ENCODE results near the gene MBD5. TPM values are rescaled to one million over a fixed set of nuclear protein-coding genes. Genes with fewer than 3 reads are reported as not detected.

MBD5 gene
- total RNA-seq, 1 experiment from 2014 or later: 8.5 TPM

DNA sequence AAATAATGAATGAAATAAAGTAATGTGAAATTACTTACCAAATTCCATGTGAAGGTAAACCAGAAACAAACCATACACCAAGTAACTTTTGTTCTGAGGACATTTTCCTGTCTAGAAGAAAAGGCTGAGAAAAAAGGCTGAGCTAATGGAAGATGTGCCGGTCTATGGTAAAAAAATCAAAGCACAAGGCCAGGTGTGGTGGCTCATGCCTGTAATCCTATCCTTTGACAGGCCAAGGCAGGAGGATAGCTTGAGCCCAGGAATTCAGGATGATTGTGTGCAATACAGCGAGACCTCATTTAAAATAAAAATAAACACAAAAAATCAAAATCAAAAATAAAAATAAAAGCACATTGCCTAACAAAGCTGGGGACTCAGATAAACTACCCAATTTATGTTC is 7.0 kb upstream of the MBD5 start:
- intact Hi-C loops (cut with micrococcal nuclease): no loop called here
- no peak overlapping the region for H3K27ac ChIP-seq (ENCODE audit: low read length)
- peaks cover 100% of the 10 kb centered on the region for H3K79me2 ChIP-seq (ENCODE audit: low read length)
- no peak overlapping the region for H2AFZ ChIP-seq (ENCODE audit: low read length)
- TF ChIP-seq, protein P1, sequence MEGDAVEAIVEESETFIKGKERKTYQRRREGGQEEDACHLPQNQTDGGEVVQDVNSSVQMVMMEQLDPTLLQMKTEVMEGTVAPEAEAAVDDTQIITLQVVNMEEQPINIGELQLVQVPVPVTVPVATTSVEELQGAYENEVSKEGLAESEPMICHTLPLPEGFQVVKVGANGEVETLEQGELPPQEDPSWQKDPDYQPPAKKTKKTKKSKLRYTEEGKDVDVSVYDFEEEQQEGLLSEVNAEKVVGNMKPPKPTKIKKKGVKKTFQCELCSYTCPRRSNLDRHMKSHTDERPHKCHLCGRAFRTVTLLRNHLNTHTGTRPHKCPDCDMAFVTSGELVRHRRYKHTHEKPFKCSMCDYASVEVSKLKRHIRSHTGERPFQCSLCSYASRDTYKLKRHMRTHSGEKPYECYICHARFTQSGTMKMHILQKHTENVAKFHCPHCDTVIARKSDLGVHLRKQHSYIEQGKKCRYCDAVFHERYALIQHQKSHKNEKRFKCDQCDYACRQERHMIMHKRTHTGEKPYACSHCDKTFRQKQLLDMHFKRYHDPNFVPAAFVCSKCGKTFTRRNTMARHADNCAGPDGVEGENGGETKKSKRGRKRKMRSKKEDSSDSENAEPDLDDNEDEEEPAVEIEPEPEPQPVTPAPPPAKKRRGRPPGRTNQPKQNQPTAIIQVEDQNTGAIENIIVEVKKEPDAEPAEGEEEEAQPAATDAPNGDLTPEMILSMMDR (conservative IDR thresholded peaks at IDR 0.05; ENCODE audit: low read depth, low read length): no peak
- TF ChIP-seq EZH2phosphoT487 (IDR thresholded peaks at IDR 0.05; ENCODE audit: borderline replicate concordance, low read length): no peak
- no peak for TF ChIP-seq EZH2 (IDR thresholded peaks at IDR 0.05; ENCODE audit: low read length, unreplicated experiment)
- H3K4me3 ChIP-seq (ENCODE audit: low read length): no peak overlapping the region
- no peaks in the 10 kb centered on the region for H3K9me2 ChIP-seq (replicated peaks; ENCODE audit: low read length)
- DNase-seq: no peak
- H3K9me3 ChIP-seq (ENCODE audit: low read length): no peaks in the 10 kb centered on the region
- no peak for ATAC-seq
- peaks cover 42% of the 10 kb centered on the region for H4K20me1 ChIP-seq (ENCODE audit: low read length)
- no peak overlapping the region for H3K9ac ChIP-seq (ENCODE audit: low read length)
- ChIA-PET CTCF (no interaction called here), POLR2A (ENCODE audit: unreplicated experiment) (no interaction called here)
- peaks cover 8% of the 10 kb centered on the region; the same call in 1 of the 2 replicates for H3K4me1 ChIP-seq (ENCODE audit: insufficient read depth, low read length)
- no peaks in the 10 kb centered on the region for H3K36me3 ChIP-seq (ENCODE audit: low read depth, low read length)
- no TSS peak for BruUV-seq (replicated peaks)
- no peak overlapping the region for H3K4me2 ChIP-seq (ENCODE audit: low read length)
- H3K27me3 ChIP-seq (ENCODE audit: low read length): no peaks in the 10 kb centered on the region
- no peaks in the 10 kb centered on the region for H3F3A ChIP-seq (ENCODE audit: low read length, unreplicated experiment)

DNA sequence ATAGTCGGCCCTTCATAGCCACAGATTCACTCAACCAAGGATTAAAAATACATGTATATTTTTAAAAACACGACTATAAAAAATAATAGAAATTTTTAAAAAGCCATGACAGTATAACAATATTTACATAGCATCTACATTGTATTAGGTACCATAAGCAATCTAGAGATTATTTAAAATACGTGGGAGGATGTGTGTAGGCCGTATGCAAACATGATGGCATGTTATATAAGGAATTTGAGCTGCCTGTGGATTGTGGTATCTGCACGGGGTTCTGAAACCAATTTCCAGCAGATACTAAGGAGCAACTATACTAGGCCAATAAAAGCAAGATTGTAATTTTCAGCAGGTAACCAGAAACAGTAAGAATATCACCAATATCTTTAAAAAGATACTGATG is 6.3 kb upstream of the MBD5 start:
- H3F3A ChIP-seq (ENCODE audit: low read length, unreplicated experiment): no peaks in the 10 kb centered on the region
- no TSS peak for BruUV-seq (replicated peaks)
- H4K20me1 ChIP-seq (ENCODE audit: low read length): peaks cover 50% of the 10 kb centered on the region
- H3K9ac ChIP-seq (ENCODE audit: low read length): no peak overlapping the region
- TF ChIP-seq, protein P1 (conservative IDR thresholded peaks at IDR 0.05; ENCODE audit: low read depth, low read length): no peak
- TF ChIP-seq EZH2phosphoT487 (IDR thresholded peaks at IDR 0.05; ENCODE audit: borderline replicate concordance, low read length) (no peak), EZH2 (IDR thresholded peaks at IDR 0.05; ENCODE audit: low read length, unreplicated experiment) (no peak)
- POLR2A ChIA-PET (ENCODE audit: unreplicated experiment): no interaction called here
- H3K27ac ChIP-seq (ENCODE audit: low read length): no peak overlapping the region
- no peak overlapping the region for H2AFZ ChIP-seq (ENCODE audit: low read length)
- CTCF ChIA-PET: no interaction called here
- intact Hi-C loops (cut with micrococcal nuclease): no loop called here
- H3K27me3 ChIP-seq (ENCODE audit: low read length): no peaks in the 10 kb centered on the region
- H3K36me3 ChIP-seq (ENCODE audit: low read depth, low read length): no peaks in the 10 kb centered on the region
- no peak for DNase-seq
- no peaks in the 10 kb centered on the region for H3K9me2 ChIP-seq (replicated peaks; ENCODE audit: low read length)
- peaks cover 100% of the 10 kb centered on the region for H3K79me2 ChIP-seq (ENCODE audit: low read length)
- H3K4me1 ChIP-seq (ENCODE audit: insufficient read depth, low read length): peaks cover 8% of the 10 kb centered on the region; the same call in 1 of the 2 replicates
- no peak overlapping the region for H3K4me3 ChIP-seq (ENCODE audit: low read length)
- no peaks in the 10 kb centered on the region for H3K9me3 ChIP-seq (ENCODE audit: low read length)
- no peak overlapping the region for H3K4me2 ChIP-seq (ENCODE audit: low read length)
- no peak for ATAC-seq
